Chondrocyte (in vitro differentiated cells): Measurements from ENCODE around the gene RMRP. TPM values are rescaled to one million over a fixed set of nuclear protein-coding genes. Genes with fewer than 3 reads are reported as not detected.
A peak's percentile ranks its signal among the peaks of the same experiment; 100 is the strongest.

Source experiments
- DNase-seq: peaks from one replicate; pipeline ENCODE4 v3.0.0; 2021; ENCODE audit warnings: mixed read lengths, low spot score
- H3K27ac Mint-ChIP-seq: one replicate; pipeline ENCODE4 v1.8.0; 2021; ENCODE audit warnings: mild to moderate bottlenecking, moderate library complexity, mixed read lengths; ENCODE audit not compliant: unreplicated experiment
- H3K27me3 Mint-ChIP-seq: 2 replicates; pipeline ENCODE4 v1.8.0; 2021; ENCODE audit warnings: low read depth, mixed read lengths
- H3K36me3 Mint-ChIP-seq: 2 replicates; pipeline ENCODE4 v1.8.0; 2021; ENCODE audit warnings: low read depth, mixed read lengths
- H3K4me1 Mint-ChIP-seq: 2 replicates; pipeline ENCODE4 v1.8.0; 2021; ENCODE audit warnings: low read depth, mild to moderate bottlenecking, mixed read lengths
- H3K4me3 Mint-ChIP-seq: one replicate; pipeline ENCODE4 v1.8.0; 2021; ENCODE audit warnings: mild to moderate bottlenecking, moderate library complexity, mixed read lengths; ENCODE audit not compliant: unreplicated experiment
- H3K9me3 Mint-ChIP-seq: 2 replicates; pipeline ENCODE4 v1.8.0; 2021; ENCODE audit warnings: low read depth, mixed read lengths
- microRNA-seq: library from miRNA; unstranded; fragments of <30 nt; microRNA quantifications from one replicate; pipeline ENCODE4 v1.2.0, GENCODE V29; 2020; ENCODE audit warnings: borderline number of aligned reads
- total RNA-seq: library from RNA; stranded (reverse); gene quantifications from 3 replicates; pipeline ENCODE4 v1.2.1, GENCODE V29; 2021
- TF ChIP-seq, protein P1 (sequence below): fragments of 200-600 bp; sonication (generic); IDR thresholded peaks from 2 replicates; pipeline ENCODE4 v1.5.0; 2021; ENCODE audit warnings: antibody characterized with exemption, mild to moderate bottlenecking, moderate library complexity

Gene RMRP
- total RNA-seq, 1 donor from 2014 or later, result 12,386 TPM

DNA sequence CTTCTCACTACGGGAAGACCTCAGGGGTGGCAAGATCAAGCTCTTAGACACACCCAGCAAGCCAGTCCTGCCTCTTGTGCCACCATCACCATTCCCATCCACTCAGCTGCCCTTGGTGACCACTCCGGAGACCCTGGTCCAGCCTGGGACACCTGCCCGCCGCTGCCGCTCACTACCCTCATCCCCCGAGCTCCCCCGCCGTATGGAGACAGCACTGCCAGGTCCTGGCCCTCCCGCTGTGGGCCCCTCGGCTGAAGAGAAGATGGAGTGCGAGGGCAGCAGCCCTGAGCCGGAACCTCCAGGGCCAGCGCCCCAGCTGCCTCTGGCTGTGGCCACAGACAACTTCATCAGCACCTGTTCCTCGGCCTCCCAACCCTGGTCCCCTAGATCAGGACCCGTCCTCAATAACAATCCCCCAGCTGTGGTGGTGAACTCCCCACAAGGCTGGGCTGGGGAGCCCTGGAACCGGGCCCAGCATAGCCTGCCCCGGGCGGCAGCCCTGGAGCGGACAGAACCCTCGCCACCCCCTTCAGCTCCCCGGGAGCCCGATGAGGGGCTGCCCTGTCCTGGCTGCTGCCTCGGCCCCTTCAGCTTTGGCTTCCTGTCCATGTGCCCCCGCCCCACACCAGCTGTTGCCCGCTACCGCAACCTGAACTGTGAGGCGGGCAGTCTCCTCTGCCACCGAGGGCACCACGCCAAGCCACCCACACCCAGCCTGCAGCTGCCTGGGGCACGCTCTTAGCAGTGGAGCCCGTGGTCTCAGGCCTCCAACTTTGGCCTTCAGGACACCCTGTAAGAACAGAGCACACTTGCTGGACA lies 48.6 kb downstream of the RMRP start:
- Mint-ChIP-seq H3K4me3 (no peak overlapping the region), H3K36me3 (peaks cover 13% of the 10 kb centered on the region), H3K27ac (peak overlapping the region; percentile 12), H3K4me1 (peaks cover 19% of the 10 kb centered on the region), H3K27me3 (no peaks in the 10 kb centered on the region), H3K9me3 (no peaks in the 10 kb centered on the region)
- TF ChIP-seq, protein P1, sequence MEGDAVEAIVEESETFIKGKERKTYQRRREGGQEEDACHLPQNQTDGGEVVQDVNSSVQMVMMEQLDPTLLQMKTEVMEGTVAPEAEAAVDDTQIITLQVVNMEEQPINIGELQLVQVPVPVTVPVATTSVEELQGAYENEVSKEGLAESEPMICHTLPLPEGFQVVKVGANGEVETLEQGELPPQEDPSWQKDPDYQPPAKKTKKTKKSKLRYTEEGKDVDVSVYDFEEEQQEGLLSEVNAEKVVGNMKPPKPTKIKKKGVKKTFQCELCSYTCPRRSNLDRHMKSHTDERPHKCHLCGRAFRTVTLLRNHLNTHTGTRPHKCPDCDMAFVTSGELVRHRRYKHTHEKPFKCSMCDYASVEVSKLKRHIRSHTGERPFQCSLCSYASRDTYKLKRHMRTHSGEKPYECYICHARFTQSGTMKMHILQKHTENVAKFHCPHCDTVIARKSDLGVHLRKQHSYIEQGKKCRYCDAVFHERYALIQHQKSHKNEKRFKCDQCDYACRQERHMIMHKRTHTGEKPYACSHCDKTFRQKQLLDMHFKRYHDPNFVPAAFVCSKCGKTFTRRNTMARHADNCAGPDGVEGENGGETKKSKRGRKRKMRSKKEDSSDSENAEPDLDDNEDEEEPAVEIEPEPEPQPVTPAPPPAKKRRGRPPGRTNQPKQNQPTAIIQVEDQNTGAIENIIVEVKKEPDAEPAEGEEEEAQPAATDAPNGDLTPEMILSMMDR, result no peak
- peak; percentile 79 for DNase-seq

DNA sequence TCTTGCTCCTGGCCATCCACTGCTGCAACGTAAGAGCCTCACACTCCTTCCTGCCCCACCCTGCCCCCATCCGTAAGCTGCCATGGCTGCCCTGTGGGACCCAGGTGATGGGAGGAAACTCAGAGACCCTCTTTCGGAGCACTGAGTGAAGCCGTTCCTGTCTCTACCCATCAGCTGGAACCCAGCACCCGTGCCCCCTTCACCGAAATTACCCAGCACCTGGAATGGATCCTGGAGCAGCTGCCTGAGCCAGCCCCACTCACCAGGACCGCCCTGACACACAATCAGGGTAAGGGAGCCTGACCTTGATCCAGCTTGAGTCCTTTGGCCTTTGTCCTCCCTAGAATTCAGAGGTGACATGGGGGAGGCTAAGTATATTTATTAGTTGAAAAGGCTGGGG lies 49.6 kb downstream of the RMRP start:
- Mint-ChIP-seq H3K36me3 (peaks cover 13% of the 10 kb centered on the region), H3K4me1 (peaks cover 28% of the 10 kb centered on the region), H3K4me3 (no peak overlapping the region), H3K27me3 (no peaks in the 10 kb centered on the region), H3K9me3 (no peaks in the 10 kb centered on the region), H3K27ac (no peak overlapping the region)
- TF ChIP-seq, protein P1, result no peak
- peak; percentile 32 for DNase-seq

Small RNA genes within 50 kb of the gene (microRNA-seq; reads per million reads assigned to microRNA genes)
- 3.3 reads per million for gene MIR4667

Other genes starting within 250 kb of the RMRP start
- gene RUSC2, start 167.9 kb downstream of the RMRP start, total RNA-seq, result 96.3 to 135 TPM (median 107 TPM) in 3 replicates
- gene TESK1, start 52.8 kb downstream of the RMRP start, total RNA-seq, result 50.7 to 54.7 TPM (median 54.3 TPM) in 3 replicates
- gene CD72, start 39.6 kb downstream of the RMRP start, total RNA-seq, result 0.51 to 1.1 TPM (median 1.1 TPM) in 3 replicates
- not detected in 3 replicates for gene SIT1, start 7.1 kb downstream of the RMRP start, total RNA-seq
- gene CCDC107, start 273 bp upstream of the RMRP start, total RNA-seq, result 31.1 to 55.2 TPM (median 52.2 TPM) in 3 replicates
- gene ARHGEF39, start 7.2 kb upstream of the RMRP start, total RNA-seq, result 0.79 to 2.3 TPM (median 0.85 TPM) in 3 replicates
- 2.9 to 3.6 TPM in 2 of 3 replicates, not detected in the other for gene CA9, start 15.9 kb upstream of the RMRP start, total RNA-seq
- gene TPM2, start 31.9 kb upstream of the RMRP start, total RNA-seq, result 498 to 2,023 TPM (median 2,016 TPM) in 3 replicates
- 490 to 684 TPM (median 655 TPM) in 3 replicates for gene TLN1, start 74.2 kb upstream of the RMRP start, total RNA-seq
- gene CREB3, start 74.6 kb upstream of the RMRP start, total RNA-seq, result 55.5 to 63.4 TPM (median 56.7 TPM) in 3 replicates
- 50.9 to 52.1 TPM (median 51.6 TPM) in 3 replicates for gene GBA2, start 91.2 kb upstream of the RMRP start, total RNA-seq
- 27.7 to 28.6 TPM (median 27.9 TPM) in 3 replicates for gene RGP1, start 91.3 kb upstream of the RMRP start, total RNA-seq
- gene MSMP, start 96.3 kb upstream of the RMRP start, total RNA-seq, result not detected in 3 replicates
- 38.3 to 46.2 TPM (median 40.2 TPM) in 3 replicates for gene NPR2, start 133.6 kb upstream of the RMRP start, total RNA-seq
- gene SPAG8, start 154.2 kb upstream of the RMRP start, total RNA-seq, result 0.30 to 3.3 TPM (median 0.82 TPM) in 3 replicates
- gene HINT2, start 157.0 kb upstream of the RMRP start, total RNA-seq, result 30.3 to 32.8 TPM (median 32.0 TPM) in 3 replicates
- not detected in 3 replicates for gene FAM221B, start 170.7 kb upstream of the RMRP start, total RNA-seq
- gene TMEM8B, start 171.2 kb upstream of the RMRP start, total RNA-seq, result 17.4 to 18.2 TPM (median 18.1 TPM) in 3 replicates
- not detected in 3 replicates for gene OR13J1, start 212.4 kb upstream of the RMRP start, total RNA-seq
- 7.2 to 16.6 TPM (median 7.8 TPM) in 3 replicates for gene HRCT1, start 248.2 kb upstream of the RMRP start, total RNA-seq